HEK293 (cell line): Measurements from ENCODE around the gene ZNF337.
A peak's percentile ranks its signal among the peaks of the same experiment; 100 is the strongest.

Source experiments
- ZNF16 ChIP-seq: fragments of 450-650 bp; formaldehyde crosslinking; IDR thresholded peaks from 2 replicates; pipeline ENCODE4 v1.5.1; 2016; ENCODE audit warnings: low read depth, missing biosample characterization, missing genetic modification characterization
- ZNF23 ChIP-seq: fragments of 450-650 bp; formaldehyde crosslinking; IDR thresholded peaks from 2 replicates; pipeline ENCODE4 v1.5.1; 2016; ENCODE audit warnings: missing biosample characterization, missing genetic modification characterization, borderline replicate concordance
- ZNF529 ChIP-seq: fragments of 450-650 bp; formaldehyde crosslinking; IDR thresholded peaks from 2 replicates; pipeline ENCODE4 v1.5.1; 2017; ENCODE audit warnings: missing genetic modification characterization, missing biosample characterization; ENCODE audit not compliant: insufficient replicate concordance
- ZNF654 ChIP-seq: fragments of 450-650 bp; formaldehyde crosslinking; IDR thresholded peaks from 2 replicates; pipeline ENCODE4 v1.5.1; 2016; ENCODE audit warnings: low read depth, missing biosample characterization, missing genetic modification characterization
- ZNF660 ChIP-seq: fragments of 450-650 bp; IDR thresholded peaks from 2 replicates; pipeline ENCODE4 v1.5.1; 2018; ENCODE audit warnings: missing biosample characterization, mild to moderate bottlenecking, missing genetic modification characterization
- TF ChIP-seq, protein P1 (sequence below): fragments of 450-650 bp; formaldehyde crosslinking; IDR thresholded peaks from 2 replicates; pipeline ENCODE4 v1.5.1; 2016; ENCODE audit warnings: missing biosample characterization, missing genetic modification characterization
- TF ChIP-seq, protein P2 (sequence below): fragments of 450-650 bp; formaldehyde crosslinking; IDR thresholded peaks from 2 replicates; pipeline ENCODE4 v1.5.1; 2016; ENCODE audit warnings: missing biosample characterization, missing genetic modification characterization
- TF ChIP-seq, protein P3 (sequence below): fragments of 450-650 bp; formaldehyde crosslinking; conservative IDR thresholded peaks from 2 replicates; pipeline ENCODE4 v1.5.1; 2016; ENCODE audit warnings: low read depth, missing biosample characterization, missing genetic modification characterization

DNA sequence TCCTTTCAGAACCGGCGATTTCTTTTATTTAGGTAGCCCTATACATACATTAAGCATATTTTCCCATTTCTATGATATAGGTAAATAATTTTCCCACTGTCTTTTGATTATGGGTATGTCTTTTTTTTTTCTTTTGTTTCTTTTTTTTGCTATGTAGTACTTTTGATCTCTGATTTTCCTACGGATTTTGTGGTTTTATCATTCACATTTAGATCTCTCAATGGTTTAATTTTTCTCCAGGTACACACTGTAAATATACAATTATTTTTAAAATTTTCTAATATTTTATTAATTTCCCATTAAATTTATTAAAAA is 436 bp upstream of the ZNF337 start:
- TF ChIP-seq, protein P1, sequence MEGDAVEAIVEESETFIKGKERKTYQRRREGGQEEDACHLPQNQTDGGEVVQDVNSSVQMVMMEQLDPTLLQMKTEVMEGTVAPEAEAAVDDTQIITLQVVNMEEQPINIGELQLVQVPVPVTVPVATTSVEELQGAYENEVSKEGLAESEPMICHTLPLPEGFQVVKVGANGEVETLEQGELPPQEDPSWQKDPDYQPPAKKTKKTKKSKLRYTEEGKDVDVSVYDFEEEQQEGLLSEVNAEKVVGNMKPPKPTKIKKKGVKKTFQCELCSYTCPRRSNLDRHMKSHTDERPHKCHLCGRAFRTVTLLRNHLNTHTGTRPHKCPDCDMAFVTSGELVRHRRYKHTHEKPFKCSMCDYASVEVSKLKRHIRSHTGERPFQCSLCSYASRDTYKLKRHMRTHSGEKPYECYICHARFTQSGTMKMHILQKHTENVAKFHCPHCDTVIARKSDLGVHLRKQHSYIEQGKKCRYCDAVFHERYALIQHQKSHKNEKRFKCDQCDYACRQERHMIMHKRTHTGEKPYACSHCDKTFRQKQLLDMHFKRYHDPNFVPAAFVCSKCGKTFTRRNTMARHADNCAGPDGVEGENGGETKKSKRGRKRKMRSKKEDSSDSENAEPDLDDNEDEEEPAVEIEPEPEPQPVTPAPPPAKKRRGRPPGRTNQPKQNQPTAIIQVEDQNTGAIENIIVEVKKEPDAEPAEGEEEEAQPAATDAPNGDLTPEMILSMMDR (tag by site-specific recombination) = no peak
- TF ChIP-seq ZNF654 (tag by site-specific recombination) (0 out of 2 replicates have a peak, but pooled peaks have one; percentile 4), ZNF529 (tag by site-specific recombination) (no peak), ZNF23 (tag by site-specific recombination) (no peak), ZNF16 (tag by site-specific recombination) (no peak), ZNF660 (tag by site-specific recombination) (no peak)
- TF ChIP-seq, protein P2, sequence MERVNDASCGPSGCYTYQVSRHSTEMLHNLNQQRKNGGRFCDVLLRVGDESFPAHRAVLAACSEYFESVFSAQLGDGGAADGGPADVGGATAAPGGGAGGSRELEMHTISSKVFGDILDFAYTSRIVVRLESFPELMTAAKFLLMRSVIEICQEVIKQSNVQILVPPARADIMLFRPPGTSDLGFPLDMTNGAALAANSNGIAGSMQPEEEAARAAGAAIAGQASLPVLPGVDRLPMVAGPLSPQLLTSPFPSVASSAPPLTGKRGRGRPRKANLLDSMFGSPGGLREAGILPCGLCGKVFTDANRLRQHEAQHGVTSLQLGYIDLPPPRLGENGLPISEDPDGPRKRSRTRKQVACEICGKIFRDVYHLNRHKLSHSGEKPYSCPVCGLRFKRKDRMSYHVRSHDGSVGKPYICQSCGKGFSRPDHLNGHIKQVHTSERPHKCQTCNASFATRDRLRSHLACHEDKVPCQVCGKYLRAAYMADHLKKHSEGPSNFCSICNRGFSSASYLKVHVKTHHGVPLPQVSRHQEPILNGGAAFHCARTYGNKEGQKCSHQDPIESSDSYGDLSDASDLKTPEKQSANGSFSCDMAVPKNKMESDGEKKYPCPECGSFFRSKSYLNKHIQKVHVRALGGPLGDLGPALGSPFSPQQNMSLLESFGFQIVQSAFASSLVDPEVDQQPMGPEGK (tag by site-specific recombination) = no peak
- TF ChIP-seq, protein P3, sequence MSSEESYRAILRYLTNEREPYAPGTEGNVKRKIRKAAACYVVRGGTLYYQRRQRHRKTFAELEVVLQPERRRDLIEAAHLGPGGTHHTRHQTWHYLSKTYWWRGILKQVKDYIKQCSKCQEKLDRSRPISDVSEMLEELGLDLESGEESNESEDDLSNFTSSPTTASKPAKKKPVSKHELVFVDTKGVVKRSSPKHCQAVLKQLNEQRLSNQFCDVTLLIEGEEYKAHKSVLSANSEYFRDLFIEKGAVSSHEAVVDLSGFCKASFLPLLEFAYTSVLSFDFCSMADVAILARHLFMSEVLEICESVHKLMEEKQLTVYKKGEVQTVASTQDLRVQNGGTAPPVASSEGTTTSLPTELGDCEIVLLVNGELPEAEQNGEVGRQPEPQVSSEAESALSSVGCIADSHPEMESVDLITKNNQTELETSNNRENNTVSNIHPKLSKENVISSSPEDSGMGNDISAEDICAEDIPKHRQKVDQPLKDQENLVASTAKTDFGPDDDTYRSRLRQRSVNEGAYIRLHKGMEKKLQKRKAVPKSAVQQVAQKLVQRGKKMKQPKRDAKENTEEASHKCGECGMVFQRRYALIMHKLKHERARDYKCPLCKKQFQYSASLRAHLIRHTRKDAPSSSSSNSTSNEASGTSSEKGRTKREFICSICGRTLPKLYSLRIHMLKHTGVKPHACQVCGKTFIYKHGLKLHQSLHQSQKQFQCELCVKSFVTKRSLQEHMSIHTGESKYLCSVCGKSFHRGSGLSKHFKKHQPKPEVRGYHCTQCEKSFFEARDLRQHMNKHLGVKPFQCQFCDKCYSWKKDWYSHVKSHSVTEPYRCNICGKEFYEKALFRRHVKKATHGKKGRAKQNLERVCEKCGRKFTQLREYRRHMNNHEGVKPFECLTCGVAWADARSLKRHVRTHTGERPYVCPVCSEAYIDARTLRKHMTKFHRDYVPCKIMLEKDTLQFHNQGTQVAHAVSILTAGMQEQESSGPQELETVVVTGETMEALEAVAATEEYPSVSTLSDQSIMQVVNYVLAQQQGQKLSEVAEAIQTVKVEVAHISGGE (tag by site-specific recombination) = no peak
